Lower leg skin (tissue), 4 donors: ENCODE results near the gene E2F3. TPM values are rescaled to one million over a fixed set of nuclear protein-coding genes. Genes with fewer than 3 reads are reported as not detected.

Experiments used
- DNase-seq, 2 donors: peaks; one replicate each; pipeline ENCODE4 v3.0.0-alpha.2; 2019; ENCODE audit warnings: low spot score in 2 of 2
- H3K4me3 ChIP-seq: fragments of 200-600 bp; sonication (generic); 2 replicates; pipeline ENCODE4 v1.5.1; 2017; ENCODE audit warnings: mild to moderate bottlenecking, low read depth; ENCODE audit not compliant: poor library complexity, severe bottlenecking
- CTCF ChIP-seq, 3 donors: fragments of 450-650 bp; IDR thresholded peaks; one replicate each; pipeline ENCODE4 v1.5.1; 2016; ENCODE audit warnings: antibody characterized with exemption in 3 of 3, mild to moderate bottlenecking in 3 of 3, moderate library complexity in 2 of 3
- POLR2A ChIP-seq, 2 donors: fragments of 450-650 bp; IDR thresholded peaks; one replicate each; pipeline ENCODE4 v1.6.1; 2016 to 2017; ENCODE audit warnings: antibody characterized with exemption in 2 of 2, mild to moderate bottlenecking in 1 of 2, moderate library complexity in 1 of 2
- whole genome bisulfite sequencing, 2 donors: methylation state at CpG; one replicate each; pipeline ENCODE4 v1.1.5; 2018; 5-methylcytosine and 5-hydroxymethylcytosine counted together
- intact Hi-C: fragments of 100-400 bp; cut with DNase I; formaldehyde crosslinking; loops from one replicate; pipeline ENCODE4 v1.15.0; 2023; ENCODE audit warnings: low total_unique reads
- total RNA-seq, 4 donors: library from RNA; depleted of rRNA; stranded (reverse); fragments of >200 nt; gene quantifications; one replicate each; pipeline ENCODE4 v1.1.0, GENCODE V29; 2016

The E2F3 gene
- total RNA-seq, 4 donors from 2014 or later = 1.4 to 3.5 (median 2.0) TPM

GRCh38 chr6:20370801-20371200 is 30.9 kb upstream of the E2F3 start:
- DNase-seq = no peak
- intact Hi-C loops = no loop called here
- H3K4me3 ChIP-seq = no peak overlapping the region
- TF ChIP-seq CTCF (IDR thresholded peaks at IDR 0.05) = no peak
- WGBS, 2 donors = 76 to 79% methylated on average over 4 of the region's 4 CpGs

DNA sequence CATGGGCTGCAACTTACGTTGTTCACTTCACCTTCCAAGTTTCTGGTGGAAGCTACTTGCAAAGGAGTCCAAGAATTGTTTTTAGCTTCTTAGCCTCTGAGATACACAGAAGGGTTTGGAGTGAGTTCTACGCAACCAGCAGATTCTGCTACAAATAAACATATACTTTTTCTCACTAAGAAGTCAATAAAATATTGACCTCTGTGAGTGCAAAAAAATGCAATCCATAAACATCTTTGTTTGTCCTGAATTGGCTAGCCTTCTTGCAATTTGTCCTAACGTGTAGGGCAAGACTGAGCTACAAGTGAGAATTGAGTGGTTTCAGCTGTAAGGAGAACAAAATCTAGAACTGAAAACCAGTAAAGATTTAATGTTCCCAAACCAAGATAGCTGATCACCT is 26.2 kb upstream of the E2F3 start:
- 85 to 87% methylated on average over 3 of the region's 3 CpGs for WGBS, 2 donors
- H3K4me3 ChIP-seq = no peak overlapping the region
- TF ChIP-seq POLR2A (IDR thresholded peaks at IDR 0.05) = no peak
- TF ChIP-seq CTCF (IDR thresholded peaks at IDR 0.05) = no peak

GRCh38 chr6:20377623-20378265 is 23.9 kb upstream of the E2F3 start:
- no peak for TF ChIP-seq POLR2A (IDR thresholded peaks at IDR 0.05)
- no peak for TF ChIP-seq CTCF (IDR thresholded peaks at IDR 0.05)
- WGBS, 2 donors = 55 to 57% methylated on average over 5 of the region's 5 CpGs
- no peak overlapping the region for H3K4me3 ChIP-seq
- intact Hi-C loops = no loop called here
- no peak for DNase-seq

More for the DNA sequence above, 26.2 kb upstream of the E2F3 start:
- no peak for DNase-seq
- intact Hi-C loops = no loop called here

DNA sequence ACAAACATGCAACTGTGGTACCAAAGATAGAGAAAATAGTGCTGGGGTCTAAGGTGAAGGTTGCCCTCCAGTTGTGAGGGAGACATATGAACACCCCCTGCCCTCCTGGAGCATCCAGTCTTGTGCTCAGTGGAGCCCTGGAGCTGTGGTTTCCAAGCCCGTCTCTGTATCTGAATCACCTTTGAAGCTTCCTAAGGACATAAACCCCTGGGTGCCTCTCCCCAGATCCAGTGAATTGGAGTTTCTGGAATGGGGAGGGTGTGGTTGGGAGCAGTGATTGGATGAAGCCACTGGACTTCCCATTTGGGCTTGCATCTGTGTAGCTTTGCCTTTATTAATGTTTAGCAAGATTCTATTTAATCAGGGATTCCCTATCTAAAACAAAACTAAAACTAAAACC is 22.4 kb upstream of the E2F3 start:
- no peak overlapping the region for H3K4me3 ChIP-seq
- 71 to 93% methylated on average over 1 of the region's 1 CpG for WGBS, 2 donors
- intact Hi-C loops = no loop called here
- no peak for DNase-seq
- TF ChIP-seq POLR2A (IDR thresholded peaks at IDR 0.05) (no peak), CTCF (IDR thresholded peaks at IDR 0.05) (no peak)

DNA sequence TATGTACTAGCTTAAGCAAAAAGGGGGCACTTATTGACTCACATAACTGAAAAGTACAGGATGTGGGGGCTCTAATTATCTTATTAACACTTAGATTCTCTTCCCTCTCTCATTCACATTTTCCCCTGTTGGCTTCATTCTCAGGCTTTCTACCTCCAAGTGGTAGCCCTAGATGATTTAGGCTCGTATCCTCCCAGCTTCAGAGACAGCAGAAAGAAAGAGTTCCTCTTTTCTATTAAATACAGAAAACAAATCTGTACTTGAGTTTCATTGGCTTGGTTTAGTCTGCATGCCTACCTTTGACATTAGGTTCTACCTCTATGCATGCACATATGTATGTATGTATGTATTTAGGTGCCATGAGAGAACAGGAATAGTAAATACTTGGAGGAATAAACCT is 15.5 kb upstream of the E2F3 start:
- DNase-seq = no peak
- 69 to 84% methylated on average over 1 of the region's 1 CpG for WGBS, 2 donors
- no peak overlapping the region for H3K4me3 ChIP-seq
- intact Hi-C loops = loop anchor here (5.0 kb wide), 1 partner anchor 516 kb away; no protein-coding TSS in a partner anchor
- TF ChIP-seq POLR2A (IDR thresholded peaks at IDR 0.05) = no peak
- TF ChIP-seq CTCF (IDR thresholded peaks at IDR 0.05) = no peak

DNA sequence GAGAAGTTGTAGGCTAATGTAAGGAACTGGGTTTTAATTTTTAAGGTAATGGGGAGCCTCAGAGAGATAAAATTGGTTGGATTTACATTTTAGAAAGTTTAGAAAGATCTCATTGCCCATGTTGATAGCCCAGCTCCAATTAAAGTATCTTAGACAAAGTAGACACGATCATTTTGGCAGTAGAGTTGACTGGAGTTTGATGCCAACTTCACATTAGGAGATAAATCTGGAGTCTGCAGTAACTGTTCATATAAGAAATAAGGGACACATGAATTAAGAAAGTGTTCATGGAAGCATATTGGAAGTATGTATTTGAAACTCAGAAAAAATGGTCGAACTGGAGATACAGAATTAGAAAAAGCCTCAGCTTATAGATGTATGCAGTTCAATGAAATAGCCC is 12.6 kb upstream of the E2F3 start:
- 71 to 72% methylated on average over 2 of the region's 2 CpGs for WGBS, 2 donors
- TF ChIP-seq CTCF (IDR thresholded peaks at IDR 0.05) (no peak), POLR2A (IDR thresholded peaks at IDR 0.05) (no peak)
- intact Hi-C loops = loop anchor here (5.0 kb wide), 1 partner anchor 513 kb away; no protein-coding TSS in a partner anchor
- no peak overlapping the region for H3K4me3 ChIP-seq
- no peak for DNase-seq
